HG02973 (cell line): ENCODE results near the gene DCAF12.
A peak's percentile ranks its signal among the peaks of the same experiment; 100 is the strongest.
"Not testable (repeated sequence)": the region's sequence is repeated elsewhere in the genome, so short reads cannot be mapped to it uniquely, and the experiment has no call there.

Experiments used
- ATAC-seq: cut with Tn5 transposase; IDR thresholded peaks from one replicate; pipeline ENCODE4 v1.9.1; 2021; ENCODE audit warnings: moderate library complexity; ENCODE audit not compliant: unreplicated experiment

The DCAF12 gene

DNA sequence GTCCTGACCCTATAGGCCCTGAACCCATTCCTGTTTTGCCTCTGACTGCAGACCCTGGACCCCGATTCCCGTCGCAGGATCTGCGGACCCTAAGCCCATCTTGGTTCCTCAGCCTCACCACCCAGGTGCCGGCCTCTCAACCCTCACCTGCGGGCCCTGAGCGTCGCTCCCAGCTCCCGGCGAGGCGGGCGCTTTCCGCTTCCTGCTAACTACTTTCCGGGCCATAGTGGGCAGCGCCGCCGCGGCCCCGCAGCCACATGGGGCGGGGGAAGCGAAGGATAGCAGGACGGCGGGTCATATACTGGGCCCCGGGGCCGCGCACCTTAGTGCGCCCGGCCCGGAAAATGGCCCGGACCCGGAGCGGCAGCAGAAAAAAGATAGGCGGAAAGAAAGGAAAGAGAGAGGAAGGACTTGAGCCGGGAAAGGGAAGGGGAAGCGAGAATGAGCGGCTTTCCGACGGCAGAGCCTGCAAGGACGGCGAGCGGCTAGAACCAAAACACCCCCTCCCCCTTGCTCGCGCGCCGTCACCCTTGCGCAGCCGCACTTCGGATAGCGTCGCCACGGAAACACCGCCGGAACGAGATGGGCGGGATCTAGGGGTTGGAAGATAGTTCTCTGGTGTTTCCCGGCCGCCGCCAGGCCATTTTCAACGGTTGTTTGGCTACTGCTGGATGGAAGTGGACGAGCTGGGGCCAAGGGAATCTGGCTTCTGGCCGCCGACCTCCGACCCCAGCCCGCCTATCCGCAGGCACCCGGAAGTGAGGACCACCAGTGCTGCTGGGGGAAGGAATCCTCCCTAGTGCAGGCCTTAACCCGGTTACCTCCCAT lies at the start of gene DCAF12:
Gene DCAF12 (minus strand): TSS at position 492 of the 828 bp plus-strand sequence. CDS start 267 bp downstream, at position 225.
- ATAC-seq, result peak; percentile 76

DNA sequence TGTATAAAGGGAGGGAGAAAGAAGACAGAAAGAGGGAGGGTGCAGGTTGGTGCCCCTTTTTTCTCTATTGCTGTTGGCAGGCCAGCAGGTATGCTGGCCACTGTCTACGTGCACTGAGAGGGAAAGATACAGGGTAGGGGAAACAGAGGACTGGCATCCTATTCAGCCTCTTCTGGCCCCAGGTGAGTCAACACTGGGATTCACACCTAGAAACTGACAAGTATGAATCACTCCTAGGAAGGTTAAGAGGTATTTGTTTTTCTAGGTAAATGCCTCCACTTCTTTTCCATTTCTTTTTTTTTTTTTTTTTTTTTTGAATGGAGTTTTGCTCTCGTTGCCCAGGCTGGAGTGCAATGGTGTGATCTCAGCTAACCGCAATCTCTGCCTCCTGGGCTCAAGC lies 49.6 kb upstream of the DCAF12 start:
- no peak for ATAC-seq

DNA sequence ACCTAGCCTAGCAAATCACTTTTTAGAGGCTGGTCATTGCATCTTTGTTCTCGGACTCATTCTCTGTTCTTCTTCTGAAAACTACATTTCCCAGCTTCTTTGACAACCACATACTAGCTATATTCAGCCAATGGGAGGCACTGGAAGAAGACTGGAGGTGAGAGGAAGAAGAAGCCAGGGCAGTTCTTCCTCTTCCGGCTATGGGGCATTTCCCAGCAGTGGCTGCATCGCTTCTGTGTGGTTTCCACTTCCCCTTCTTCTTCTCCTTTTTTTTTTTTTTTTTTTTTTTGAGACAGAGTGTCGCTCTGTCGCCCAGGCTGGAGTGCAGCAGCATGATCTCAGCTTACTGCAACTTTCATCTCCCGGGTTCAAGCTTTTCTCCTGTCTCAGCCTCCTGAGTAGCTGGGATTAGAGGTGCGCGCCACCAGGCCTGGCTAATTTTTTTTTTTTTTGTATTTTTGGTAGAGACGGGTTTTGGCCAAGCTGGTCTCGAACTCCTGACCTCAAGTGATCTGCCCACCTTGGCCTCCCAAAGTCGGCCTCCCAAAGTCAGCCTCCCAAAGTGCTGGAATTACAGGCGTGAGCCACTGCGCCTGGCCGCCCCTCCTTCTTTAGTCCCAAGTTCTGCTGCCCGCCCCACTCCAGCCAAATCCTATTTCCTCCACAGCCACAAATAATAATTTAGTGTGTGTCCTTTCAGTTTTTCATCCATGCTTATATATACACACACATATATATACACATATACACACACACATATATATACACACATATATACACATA lies 45.4 kb upstream of the DCAF12 start:
- ATAC-seq, result no peak

DNA sequence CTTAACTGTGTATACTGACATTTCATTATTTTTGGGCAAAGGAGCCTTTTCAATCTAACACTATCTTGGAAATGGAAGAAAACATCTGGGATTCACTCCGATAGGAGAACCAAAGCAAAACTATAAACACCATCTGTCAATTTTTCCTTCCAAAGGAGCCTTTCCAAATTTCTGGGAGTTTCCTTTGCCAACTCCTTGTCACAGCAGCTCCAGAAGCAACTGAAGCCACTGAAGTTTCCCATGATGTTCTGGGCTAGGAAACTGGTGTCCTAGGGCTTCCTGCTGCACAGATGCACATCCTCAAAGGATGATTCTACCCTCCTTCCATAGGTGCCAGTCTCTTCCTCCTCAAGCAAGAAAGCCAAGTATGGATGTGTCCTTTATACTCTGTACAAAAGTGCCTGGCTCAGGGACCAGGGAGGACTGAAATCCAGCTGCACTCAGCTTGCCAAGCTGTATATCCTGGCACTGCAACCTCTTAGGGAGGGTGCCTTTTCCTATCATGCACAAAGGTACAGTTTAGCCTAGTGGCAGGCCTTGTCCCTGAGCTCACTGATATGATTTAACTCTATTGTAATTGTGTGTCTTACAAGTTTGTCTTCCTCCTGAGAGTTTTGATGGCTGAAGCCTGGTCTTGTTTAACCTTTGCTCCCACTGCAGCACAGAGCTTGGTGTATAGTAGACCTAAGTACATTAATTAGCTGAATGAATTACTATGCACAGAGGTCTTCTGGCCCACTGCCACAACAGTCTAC lies 43.9 kb upstream of the DCAF12 start:
- ATAC-seq, result no peak

DNA sequence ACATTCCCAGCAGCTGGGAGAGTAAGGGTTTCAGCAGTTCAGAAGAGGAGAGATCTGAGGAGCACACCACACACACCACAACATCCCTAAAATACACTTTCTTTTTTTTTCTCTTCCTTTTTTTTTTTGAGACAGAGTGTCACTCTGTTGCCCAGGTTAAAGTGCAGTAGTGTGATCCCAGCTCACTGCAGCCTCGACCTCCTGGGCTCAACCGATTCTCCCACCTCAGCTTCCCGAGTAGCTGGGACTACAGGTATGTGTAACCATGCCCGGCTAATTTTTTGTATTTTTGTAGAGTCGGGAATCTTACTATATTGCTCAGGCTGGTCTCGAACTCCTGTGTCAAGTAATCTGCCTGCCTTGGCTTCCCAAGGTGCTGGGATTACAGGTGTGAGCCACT lies 42.6 kb upstream of the DCAF12 start:
- no peak for ATAC-seq

DNA sequence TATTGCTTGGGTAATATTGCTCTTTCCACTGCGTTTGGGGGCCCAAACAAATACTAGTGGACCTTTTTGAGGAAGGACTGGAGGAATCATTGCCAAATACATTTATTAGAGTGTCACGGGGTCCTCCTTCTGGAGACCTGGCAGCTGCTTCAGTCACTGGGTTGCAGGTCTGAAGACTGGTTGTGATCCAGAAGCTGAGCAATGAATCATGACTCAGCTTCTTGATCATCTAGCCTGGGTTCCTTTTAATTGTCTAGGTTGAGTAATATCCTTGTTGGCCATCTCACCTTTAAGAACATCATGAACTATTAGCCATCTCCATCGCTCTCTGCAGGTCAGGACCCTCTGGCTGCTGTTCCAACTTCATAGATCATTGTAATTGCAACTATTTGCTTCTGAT lies 36.9 kb upstream of the DCAF12 start:
- no peak for ATAC-seq

DNA sequence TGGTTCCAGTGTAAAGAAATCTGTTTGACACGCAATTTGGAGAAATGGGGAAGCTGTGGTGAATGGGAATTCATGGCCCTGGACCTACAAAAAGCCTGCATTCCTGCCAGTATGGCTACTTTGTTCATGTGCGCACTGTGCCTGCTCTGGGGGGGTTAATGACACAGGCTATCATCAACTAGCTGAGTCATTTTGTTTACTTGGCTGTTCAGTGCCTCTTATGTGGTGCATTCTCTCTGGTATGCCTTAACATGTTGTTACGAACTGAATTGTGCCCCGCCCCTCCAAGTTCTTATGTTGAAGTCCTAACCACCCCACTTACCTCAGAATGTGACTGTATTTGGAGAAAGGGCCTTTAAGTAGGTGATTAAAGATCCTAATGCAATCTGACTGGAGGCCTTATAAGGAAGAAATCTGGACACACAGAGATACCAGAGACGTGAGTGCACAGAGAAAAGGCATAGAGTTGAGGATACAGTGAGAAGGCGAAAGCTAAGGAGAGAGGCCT lies 31.9 kb upstream of the DCAF12 start:
- no peak for ATAC-seq

DNA sequence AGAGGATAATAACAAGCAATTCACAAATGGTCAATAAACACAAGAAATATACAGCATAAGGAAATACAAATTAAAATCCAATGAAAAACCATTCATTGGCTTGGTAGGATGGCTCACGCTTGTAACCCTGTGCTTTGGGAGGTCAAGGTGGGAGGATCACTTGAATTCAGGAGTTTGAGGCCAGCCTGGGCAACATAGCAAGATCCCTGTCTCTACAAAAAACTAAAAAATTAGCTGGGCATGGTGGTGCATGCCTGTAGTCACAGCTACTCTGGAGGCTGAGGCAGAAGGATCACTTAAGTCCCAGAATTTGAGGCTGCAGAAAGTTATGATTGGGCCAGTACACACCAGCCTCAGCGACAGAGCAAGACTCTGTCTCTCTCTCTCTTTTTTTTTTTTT lies 31.4 kb upstream of the DCAF12 start:
- ATAC-seq, result no peak

DNA sequence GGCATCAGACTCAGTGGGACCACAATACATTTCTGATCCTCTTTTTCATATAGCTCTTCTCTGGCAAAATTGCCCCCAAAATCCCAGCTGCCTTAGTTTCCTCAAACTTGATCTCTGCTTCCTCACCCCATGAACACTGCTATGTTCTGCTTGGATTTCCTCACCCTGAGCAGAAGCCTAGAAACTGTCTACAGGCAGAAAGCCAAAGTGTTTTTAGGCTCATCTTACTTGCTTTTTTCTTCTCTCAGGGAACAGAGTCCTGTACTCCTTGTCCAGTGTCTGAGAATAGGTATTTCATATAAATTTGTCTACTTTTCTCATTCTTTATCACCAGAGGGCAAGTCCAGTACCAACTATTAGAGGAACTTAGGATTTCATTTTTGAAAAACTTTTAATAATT lies 30.8 kb upstream of the DCAF12 start:
- no peak for ATAC-seq

DNA sequence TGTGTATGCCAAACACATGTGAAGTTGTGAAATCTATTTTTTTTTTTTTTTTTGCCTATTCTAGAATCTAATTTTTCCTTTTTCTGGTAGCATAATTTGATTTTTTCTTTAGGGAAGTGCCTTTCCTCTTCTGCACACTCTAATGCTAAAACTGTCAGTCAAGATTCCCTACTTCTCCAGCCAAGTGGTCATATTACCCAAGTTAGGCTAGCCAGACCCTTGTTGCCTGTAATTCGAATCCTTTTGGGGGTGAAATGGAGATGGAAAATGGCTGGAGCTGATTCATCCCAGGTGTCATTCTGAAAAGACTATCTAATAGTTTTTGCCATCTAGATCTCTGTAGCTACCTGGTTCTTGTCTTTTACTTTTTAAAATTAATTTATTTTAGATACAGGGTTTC lies 27.6 kb upstream of the DCAF12 start:
- ATAC-seq, result no peak

DNA sequence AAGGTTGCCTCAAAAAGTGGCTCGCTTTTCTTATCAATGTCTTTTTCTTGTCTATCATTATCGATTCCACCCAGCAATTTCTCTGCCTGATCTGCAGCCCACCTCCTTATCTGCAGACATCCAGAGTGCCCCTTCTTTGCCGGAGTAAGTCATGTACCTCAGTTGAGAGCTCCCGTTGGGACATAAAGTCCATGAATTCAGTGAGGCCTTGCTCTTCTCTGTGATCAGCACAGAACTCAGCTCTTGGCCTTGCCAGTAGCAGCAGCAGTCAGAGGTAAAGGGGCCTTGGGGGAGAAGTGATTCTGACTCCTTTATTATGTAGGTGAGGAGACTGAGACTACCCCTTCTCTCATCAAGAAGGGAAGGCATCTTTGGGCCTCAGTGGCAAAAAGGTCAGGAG lies 24.9 kb upstream of the DCAF12 start:
- ATAC-seq, result no peak

DNA sequence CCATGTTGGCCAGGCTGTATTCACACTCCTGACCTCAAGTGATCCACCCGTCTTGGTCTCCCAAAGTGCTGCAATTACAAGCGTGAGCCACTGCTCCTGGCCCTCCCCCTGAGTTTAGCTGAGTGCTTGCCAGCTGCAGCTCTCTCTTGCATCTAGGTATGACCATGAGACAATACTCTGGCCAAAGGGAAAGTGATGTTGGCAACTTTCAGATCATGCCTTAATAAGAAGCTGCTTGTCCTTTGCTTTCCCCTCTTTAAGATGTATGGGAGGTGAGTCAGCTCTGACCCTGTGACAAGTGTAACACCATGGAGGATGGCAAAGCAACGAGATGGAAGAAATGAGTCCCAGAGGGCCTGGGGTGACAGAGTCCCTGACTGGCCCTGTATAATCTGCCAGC lies 18.7 kb upstream of the DCAF12 start:
- no peak for ATAC-seq

DNA sequence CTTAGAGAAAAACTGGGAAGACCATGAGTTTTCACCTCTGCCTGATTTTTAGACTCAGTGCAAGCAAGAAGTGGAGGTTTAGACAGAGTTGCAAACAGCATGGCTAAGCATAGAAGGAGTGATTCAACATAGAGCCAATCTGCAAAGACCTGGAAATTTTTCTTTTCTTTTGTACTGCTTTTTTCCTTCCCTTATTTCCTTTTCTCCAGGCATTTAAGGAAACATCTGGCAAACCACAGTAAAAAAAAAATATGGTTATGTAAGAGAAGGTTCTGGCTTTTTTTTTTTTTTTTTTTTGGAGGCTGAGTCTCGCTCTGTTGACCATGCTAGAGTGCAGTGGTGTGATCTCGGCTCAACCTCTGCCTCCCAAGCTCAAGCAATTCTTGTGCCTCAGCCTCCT lies 16.6 kb upstream of the DCAF12 start:
- ATAC-seq, result no peak

DNA sequence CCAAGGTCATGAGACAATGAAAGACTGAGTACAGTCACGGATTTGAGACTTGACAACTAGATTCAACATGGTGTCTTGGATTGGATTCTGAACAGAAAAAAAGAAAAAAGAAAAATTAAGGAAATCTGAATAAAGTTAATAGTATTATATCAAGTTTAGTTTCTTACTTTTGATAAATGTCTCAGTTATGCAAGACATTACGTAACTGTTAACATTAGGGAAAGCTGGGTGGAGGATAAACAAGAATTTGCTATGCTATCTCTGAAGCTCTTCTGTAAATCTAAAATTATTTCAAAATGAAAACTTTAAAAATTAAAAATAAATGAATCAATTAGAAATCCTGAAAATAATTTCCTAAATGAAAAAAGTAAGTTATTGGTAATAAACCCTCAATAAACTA lies 14.4 kb upstream of the DCAF12 start:
- no peak for ATAC-seq

DNA sequence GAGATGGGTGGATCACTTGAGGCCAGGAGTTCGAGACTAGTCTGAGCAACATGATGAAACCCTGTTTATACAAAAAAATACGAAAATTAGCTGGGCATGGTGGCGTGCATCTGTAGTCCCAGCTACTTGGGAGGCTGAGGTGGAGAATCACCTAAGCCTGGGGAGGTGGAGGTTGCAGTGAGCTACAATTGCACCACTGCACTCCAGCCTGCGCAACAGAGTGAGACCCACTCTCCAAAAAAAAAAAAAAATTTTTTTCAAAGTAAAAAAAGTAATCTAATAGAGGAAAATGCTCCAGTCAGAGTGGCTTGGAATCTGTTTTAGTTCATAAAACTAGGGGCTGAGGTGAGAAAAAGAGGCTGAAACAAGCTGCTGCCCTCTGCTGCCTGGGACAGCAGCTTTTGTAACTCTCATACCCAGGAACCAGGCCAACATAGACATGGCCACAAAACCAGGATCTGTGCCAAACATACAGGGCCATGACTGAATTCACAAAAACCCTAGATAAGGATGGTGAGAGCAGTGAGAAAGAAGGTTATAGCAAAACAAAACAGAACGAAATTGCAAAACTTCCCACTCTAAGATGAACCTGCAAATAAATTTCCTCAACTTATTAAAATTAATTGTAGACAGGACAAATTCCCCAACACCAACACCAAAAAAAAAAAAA lies 13.1 kb upstream of the DCAF12 start:
- no peak for ATAC-seq

DNA sequence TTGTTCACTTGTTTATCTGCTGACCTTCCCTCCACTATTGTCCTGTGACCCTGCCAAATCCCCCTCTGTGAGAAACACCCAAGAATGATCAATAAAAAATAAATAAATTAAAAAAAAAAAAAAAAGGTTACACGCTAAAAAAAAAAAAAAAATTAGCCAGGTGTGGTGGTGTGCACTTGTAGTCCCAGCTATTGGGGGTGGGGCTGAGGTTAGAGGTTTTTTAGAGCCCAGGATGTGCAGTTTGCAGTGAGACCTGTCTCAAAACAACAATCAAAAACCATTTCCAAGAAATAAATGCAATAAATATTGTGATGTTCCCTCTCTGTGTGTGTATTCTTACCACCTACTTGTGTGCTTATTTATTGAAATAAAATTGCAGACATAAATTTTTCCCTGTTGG lies 12.1 kb upstream of the DCAF12 start:
- not testable (repeated sequence) for ATAC-seq

DNA sequence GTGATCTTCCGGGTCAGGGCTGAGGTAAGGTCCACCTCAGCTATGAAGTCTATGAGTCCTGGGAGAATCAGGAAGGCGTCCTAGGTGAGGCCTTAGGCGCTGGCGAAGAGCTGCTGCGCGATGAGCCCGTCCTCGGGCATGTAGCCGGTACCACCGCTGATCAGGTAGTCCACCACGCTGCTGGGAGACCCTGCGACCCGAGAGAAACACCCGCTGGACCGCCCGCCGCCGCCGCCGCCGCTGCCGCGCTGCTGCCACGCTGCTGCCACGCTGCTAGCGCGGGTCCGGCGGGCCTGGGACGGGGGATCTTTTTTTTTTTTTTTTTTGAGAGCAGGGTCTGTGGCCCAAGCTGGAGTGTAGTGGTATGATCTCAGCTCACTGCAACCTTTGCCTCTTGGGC lies 8.0 kb upstream of the DCAF12 start:
- no peak for ATAC-seq

DNA sequence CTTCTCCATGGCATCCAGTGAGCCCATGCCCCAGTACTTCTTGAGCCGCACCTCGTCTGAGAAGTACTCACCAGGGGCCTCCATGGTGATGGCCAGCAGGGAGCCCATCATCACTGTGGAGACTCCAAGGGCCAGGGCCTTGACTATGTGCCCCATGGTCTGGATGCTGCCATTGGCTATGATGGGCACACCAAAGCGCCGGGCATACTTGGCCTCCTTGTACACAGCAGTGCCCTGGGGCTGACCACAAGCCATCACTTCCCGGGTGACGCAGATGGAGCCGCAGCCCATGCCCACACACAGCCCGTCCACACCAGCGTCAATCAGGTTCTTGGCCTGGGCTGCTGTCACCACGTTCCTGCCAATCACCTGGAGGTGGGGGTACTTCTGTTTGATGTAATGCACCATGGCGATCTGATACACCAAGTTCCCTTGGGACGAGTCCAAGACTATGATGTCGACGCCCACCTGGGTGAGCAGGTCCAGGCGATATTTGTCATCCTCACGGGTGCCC lies 7.0 kb upstream of the DCAF12 start:
- ATAC-seq, result no peak

DNA sequence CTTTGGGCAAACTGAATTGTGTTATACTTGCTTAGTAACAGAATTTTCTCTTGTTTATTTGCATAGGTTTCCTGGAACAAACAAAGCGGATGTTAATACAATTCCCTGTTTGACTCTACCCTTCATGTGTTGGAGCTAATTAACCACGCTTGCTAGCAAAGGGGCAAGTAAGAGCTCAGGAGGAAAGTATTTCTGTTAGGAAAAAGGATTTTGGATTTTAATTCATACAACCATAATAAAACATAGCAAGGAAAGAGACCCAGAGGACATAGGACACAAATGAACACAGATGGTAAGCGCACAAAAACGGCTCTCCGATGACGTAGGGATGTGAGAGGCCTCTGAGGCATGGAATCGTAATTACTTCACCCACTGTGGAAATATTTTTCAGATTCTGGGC lies 5.1 kb upstream of the DCAF12 start:
- ATAC-seq, result no peak

DNA sequence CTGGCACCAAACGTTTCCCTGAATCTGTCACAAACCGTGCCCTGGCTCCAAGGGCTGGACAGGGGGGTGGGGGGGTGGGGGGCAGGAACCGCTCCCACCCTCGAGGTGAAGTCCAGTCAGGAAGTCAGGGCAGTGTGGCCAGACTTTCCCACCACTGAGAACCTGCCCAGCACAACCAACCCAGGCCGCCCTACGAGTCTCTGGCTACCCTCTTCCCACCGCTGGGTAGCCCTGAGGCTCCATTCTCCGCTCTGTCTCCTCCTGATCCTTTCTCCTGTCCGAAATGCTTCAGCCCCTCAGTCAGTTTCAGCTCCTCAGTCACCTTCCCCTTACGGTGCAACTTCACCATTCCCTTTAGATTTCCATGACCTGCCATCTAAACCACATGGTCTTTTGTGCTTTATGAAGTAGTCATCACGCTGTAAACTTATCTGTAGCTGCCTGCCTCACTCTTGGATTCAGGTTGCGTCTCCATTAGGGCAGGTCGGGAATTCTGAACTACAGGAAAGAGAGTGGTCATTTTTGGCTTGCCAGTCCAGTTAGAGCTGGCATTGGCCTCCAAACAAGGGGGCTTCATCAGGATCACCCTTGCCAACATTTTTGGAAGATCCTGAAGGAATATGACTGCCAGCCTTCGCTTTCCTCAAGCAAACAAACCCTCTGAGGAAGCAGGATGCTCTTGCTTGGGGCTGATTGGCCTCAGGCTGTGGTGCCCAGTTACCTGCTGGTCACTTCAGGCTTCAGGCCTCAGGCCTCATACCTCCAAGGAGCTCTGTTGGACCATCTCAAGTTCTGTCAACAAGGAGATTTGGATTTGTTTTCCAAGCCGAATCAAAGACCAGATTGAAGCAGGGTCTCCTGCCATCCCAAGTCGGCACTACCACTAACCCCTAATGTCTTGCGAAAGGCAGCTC lies 794 bp upstream of the DCAF12 start:
- ATAC-seq, result no peak
